Activated effector memory CD4-positive, alpha-beta T cell treated with Interleukin-2 at 50 U/mL for 16 hours (primary cell): ENCODE measurements around the gene NPTXR.
"Not testable (repeated sequence)": the region's sequence is repeated elsewhere in the genome, so short reads cannot be mapped to it uniquely, and the experiment has no call there.

Source experiments
- DNase-seq: peaks from one replicate; pipeline ENCODE4 v3.0.0-alpha.2; 2020

The NPTXR gene

DNA sequence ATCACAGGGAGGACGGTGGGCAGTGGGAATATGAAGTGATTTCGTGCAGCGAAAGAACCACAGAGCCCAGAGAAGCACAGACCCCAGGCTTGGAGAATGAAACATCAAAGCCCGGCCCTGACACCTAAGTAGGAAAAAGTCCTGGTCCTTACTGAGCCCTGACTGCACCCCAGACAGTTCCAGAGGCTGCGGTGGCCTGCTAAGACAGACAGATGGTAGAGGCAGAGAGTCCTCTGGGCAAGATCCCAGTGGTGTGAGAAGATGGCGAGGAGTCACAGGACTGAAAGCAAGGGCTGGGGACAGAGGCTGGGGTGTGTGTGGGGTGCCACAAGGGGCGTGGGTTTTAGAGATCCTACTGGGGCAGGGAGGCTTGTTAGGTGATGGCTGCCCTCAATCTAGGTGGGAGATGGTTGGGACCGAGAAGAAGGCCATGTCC is 24.5 kb upstream of the NPTXR start:
- DNase-seq: no peak

DNA sequence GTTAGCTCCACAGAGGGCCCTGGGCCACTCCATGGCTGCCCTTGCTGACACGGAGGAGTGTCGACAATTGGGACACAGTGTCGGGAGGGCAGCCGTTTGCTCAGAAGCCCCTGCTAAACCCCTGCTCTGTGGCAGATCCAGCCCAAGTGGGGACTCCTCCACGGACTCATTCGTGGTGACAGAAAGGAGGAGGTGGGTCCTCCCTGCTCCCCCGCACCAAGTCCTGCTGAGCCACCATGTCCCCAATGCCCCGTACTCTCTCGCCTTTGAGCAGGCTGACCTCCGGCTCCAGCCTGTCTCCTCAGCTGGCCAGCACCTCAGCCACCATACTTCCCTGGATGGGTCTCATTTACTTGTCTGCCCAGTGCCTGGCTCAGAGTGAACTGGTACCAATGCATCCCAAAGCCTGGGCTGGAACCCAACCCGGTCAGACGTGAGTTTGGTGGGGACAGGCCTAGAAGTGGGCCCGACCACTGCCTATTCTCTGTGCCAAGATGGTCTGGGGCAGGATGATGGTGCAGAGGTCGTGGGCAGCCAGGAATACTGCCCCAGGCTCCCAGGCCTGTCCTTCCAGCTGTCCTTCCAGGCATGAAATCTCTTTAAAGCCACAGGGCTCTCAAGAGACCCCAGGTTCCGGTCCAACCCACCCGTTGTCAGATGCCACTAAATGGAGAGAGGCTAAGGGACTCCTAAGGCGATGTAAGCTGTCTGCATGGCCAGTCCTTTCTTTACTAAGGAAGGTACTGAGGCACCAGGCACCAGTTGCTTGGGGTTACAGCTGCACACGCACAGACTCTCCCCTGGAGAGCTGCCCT is 23.9 kb upstream of the NPTXR start:
- no peak for DNase-seq

DNA sequence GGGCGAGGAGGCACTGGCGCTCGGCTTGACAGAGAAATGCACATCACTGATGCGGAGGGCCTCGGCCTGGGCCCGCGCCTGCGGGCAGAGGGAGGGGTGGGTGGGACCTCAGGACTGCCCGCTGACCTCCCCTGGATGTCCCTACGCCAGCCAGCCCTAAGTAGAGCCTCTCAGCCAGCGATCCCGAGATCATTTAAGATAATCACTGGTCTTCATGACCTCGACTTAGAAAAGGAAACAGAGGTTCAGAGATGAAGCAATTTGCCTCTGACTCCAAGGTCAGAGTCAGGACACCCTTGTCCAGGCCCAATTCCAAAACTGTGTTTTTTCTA is 23.3 kb upstream of the NPTXR start:
- no peak for DNase-seq

DNA sequence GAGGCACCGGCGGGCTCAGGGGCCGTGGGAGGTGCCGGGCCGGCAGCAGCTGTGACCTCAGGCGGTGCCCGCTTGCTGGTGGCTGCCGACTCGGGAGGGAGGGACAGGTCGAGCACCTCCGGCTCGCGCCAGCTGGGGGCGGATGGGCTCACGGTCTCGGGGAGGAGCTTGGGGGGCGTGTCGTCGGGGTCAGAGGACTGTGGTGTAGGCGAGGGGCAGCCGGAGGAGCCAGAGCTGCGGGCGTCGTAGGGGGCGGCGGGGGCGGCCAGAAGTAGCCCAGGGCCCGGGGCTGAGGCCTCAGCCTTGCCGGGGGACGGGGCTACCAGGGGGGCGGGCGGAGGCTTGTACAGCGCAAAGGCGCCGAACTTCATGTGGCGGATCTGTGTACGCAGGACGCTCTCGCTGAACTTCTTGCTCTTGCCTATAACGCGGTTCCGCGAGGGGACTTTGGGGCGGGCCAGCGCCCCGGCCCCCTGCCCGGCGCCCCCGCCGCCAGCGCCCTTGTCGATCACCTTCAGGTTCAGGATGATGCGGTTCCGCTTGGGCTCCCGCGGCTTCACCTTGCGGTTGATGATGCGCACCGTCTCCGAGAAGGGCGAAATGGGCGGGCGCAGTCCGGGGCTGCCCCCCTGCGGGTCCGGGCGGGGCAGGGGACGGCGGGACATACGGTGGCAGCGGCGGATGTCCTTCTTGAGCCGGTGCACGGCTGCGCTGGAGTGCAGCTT is 22.7 kb upstream of the NPTXR start:
- DNase-seq: no peak

DNA sequence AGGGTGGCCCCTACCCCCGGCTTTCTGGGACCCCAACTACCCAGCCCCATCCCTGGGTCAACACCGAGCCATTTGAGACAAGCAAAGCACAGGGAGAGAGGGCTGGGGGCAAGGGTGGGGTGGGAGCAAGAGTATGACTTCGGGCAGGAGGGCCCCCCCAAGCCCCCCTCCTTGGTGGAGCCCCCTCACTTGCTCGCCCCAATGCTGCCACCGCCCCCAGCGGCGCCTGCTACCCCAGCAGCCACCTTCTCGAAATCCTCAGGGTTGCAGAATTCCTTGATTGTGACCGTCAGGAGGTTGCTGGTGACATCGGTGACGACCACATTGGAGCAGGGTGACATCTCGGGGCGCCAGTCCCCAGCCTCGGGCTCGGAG is 22.2 kb upstream of the NPTXR start:
- DNase-seq: no peak

DNA sequence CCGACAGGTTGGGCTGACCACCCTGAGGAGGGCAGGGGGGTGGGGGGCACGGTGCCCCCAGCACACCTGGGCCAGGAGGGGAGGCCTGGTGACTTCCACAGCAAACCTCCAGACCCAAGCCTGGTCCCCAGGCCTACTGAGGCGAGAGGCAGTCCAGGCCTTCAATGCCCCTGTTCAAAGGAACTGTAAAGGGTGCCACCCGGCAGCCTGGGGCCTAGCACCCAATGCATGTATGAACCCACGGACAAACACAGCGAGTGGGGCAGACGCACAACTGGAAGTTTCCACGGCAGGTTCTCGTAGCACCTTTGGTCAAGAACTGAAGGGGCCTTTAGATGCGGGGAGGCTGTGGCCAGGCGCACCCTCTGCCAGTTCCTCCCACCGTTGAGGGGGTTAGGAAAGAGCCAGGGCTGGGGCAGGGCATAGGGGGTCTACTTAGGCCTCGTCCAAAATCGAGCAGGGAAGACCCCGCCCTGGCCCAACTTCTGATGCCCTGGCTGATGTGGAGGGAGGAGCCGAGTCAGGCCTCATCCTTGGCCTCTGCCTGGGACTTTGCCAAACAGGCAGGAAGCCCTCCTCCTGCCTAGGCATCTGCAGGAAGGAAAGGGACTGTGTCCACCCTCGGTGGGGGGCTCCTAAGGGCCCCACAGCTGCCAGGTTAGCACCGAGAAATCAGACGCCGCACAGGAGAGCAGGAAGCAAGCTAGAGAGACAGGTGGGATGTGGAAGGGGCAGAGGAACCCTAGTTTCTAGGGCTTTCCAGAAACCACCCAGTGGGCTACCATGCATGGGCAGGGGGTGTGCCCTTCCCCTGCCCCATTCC is 21.6 kb upstream of the NPTXR start:
- no peak for DNase-seq

DNA sequence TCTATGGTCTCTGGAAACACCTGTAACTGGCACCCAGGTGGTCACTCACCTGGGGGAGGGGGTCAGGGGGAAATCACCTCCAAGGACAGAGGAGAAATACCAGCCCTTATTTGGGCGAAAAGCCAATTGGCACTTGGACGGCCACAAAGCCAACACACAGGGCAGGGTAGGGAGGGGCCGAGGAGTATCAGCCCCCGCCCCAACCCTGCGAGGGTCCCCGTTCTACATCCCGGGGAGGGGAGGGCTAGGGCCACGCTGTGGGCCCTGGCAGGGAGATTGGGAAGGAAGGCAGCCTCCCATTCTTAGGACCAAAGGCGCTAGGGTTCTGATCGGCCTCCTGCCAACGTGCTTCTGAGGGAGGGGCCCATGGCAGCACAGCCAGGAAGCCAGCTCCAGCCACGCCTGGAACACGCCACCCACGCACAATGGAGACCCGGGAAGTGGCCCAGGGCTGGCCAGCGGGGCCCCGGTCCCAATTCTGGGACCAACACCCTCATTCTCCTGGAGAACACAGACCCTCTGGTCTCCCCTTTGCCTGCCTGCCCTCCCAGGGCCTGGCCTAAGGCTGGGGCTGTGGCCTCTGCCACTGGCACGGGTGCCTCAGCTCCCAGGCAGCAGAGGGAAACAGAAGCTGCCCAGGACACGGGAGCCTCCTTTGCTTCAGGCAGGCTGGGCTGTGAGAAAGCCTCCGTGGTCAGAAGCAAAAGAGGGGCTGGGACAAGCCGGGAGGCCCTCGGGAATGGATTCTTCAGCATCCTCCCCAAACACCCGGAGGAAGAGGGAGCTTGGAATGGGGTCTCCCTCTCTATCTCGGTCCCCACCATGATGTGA is 20.7 kb upstream of the NPTXR start:
- DNase-seq: no peak

DNA sequence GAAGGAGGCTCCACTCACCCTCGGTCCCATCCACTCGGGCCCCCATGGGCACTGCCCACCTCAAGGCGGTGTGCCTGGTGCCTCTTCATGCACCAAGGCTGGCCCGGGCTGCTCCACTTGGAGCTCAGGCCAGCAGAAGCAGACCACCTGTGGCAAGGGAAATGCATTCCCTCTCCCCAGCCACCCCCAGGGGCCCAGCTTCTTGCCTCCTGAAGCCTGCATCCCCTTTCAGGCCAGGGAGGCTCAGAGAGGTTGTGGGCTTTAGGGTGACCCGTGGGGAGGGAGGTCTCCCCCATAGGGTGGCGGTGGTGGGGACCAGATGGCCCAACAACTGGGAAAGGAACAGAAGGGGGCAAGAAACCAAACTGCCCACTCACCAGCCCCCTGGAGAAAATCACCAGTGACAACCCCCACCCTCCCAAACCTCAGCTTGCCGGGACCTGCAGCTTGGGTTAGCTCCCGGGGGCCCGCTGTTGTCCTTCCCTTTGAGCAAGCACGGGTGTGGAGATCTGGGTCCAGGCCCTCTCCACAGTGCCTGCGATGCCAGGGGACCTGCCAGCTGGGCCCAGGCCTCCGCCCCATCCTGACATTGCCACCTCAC is 19.8 kb upstream of the NPTXR start:
- DNase-seq: no peak

DNA sequence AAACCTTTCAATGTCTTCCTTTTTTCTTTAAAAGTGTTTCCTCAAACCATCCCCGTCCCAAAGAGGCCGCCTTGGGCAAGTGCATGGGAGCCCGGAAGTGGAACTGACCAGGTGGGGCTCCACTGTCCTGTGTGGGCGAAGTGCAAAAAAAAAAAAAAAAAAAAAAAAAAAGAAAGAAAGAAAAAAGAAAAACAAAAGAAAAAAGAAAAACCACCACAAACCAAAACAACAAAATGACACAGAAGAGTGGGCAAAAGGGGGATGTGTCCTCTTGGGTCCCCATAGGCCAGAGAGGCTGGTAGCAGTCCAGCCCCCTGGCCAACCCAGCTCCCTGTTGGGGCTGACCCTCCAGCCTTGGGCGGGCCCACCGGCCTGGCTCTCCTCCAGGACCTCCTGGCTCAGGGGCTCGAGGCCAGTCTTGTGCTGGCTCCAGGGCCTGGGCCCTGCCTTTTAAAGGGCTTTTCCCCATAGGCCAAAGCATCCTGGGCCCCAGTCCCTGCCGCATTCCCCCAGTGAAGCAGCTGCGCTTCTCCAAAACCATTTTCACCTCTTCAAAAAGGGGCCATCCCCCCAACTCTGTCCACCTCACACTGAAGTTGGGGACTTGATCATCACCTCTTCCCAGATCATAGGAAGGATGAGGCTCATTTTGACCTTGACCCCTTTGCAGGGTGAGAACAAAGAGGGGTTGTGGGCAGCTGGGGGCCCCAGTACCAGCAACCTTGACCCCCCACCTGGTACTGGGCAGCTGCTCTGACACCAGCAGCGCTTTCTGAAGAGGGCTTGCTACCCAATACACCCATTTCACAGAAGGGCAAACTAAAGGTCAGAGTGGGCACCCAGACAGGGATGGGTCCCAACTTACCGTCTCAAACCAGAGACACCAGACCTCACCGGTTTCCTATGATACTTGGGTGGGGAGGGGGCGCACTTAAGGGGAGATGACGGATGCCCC is 18.8 kb upstream of the NPTXR start:
- no peak for DNase-seq

DNA sequence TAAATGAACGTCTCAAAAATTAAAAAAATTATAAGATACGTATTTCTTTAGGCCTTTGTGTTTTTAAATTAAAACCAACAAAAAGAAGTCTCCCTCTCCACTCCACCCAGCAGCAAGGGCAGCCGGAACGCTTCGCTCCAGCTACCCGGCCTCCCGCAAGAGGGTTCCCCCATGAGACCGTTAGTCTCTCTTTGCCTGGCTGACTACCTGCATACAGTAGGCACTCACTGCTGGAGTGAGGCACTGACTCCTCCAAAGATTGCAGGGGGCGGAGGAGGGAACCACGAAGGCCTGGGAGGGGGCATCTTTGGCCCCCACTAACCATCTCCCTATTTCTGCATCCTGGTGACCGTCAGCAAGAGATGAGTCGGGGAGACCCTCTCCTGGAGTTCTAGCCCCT is 18.1 kb upstream of the NPTXR start:
- no peak for DNase-seq

DNA sequence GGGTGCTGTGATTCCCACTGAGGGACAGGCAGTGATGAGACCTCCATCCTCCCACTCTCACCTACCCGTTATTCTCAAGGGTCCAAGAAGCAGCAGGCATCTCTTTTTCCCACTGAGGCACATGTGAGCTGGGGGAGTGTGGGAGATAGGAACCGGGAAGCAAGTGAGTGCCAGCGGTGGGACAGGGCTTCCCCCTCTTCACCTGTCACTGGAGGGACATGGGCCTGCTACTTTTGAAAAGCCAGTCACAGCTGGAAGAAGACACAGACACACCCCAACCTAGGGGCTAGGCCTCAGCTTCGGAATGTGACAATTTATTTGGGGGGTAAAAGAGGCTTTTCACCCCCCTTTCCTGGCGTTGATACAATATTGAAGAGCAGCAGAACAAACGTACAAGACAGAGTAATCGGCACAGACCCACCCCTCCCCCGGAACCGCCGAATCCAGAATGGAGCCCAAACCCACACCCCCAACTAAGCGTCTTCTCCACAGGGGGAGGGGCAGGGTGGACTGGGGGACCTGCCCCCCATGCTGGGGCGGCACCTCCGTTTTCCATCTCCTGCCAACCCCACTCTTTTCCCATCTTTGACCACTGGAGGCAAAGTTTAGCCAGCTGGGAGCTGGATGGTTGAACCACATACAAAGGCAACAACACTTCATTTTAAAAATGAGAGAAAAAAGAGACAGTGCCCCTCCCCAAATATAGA is 17.5 kb upstream of the NPTXR start:
- no peak for DNase-seq

DNA sequence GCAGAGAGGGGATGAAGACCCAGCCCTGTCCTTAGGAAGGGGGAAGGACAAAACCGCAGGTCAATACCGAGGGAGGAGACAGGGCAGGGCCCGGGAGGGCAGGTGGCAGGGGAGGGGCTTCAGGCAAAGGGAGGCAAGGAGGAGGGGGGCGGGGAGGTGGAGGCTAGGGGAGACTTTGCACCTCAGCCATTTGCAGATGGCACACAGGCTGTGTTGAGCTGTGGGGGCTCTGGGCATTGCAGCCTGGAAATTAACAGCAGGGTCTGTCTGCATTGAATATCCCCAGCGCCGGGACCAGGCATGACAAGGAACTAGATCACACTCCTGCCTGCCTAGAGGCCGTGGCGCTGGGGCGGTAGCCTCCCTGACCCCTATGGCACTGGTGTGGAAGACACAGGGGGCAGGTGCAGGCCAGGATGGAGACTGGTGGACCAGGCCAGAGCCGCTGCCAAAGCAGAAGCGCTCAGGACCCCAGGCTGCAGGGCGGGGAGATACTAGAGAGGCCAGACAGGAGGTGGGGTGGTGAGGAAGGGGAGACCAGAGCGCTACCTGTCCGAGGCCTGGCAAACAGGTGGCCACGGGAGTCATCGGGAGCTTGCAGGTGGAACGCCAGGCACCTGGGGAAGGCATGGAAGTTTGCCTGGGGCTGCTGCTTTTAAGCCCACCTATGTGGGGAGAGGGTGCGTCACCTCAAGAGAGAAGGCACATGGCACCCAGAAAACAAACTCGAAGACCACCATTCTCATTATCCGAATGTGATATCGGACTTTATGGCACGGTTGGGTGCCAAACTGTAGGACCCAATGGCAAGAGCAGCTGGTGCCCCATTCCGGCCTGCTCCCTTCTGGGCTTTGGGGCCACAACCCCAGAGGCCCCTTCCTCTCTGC is 16.7 kb upstream of the NPTXR start:
- no peak for DNase-seq

DNA sequence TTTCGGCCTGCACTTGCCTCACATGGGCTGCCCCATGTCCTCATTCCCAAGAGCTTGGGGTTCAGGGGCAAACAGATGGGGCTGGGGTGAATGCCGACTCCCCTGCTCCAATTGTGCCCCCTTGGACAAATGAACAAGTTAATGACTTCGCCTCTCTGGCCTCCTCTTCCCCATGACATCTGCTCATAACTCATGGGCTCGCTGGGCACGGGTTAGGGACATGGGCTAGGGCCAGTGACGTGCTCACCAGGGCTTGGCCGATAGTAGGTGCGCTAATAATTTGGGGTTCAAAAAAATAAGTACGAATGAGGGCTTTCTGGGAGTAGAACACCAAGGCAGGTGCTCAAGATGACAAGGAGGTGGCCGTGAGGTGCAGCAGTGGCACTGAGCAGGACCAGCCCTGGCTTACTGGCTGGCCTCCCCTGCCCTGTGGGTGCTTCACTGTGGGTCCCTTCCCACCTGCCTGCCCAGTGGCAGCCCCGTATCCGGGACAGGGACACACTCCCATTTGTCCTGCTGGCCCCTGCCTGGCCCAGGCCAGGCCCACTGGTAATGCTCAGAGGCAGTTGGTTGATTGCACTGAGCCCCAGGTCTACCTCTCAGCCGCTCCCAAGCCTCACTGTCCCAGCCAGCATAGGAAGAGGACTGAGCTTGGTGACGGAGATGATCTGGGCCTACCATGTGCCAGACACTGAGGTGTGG is 15.9 kb upstream of the NPTXR start:
- DNase-seq: no peak

DNA sequence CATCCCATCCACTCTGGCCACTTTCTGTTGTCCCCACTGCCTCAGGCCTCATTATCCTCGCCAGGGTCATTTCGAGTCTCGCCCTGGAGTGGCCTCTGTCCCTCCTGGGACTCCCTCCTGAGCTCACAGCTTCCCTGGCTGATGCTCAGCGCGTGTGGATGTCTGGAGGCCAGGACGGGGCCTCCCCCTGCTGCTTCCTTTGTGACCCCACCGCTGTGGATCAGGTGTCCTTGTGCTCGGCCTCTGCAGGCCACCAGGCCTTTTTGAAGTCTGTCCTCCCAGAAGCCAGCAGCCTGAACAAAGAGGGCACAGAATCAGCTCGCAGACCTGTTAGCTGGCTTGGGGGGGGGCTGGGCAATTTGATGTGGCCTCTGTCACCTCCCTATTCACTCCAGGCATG is 14.7 kb upstream of the NPTXR start:
- no peak for DNase-seq

DNA sequence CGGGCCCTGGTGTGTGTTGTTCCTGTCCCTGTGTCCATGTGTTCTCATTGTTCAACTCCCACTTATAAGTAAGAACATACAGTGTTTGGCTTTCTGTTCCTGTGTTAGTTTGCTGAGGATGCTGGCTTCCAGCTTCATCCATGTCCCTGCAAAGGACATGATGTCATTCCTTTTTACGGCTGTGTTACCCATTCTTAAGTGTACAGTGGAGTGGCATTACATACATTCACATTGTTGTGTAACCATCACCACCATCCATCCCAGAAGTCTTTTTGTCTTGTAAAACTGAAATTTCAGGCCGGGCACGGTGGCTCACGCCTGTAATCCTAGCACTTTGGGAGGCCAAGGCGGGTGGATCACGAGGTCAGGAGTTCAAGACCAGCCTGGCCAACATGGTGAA is 10.6 kb upstream of the NPTXR start:
- not testable (repeated sequence) for DNase-seq

DNA sequence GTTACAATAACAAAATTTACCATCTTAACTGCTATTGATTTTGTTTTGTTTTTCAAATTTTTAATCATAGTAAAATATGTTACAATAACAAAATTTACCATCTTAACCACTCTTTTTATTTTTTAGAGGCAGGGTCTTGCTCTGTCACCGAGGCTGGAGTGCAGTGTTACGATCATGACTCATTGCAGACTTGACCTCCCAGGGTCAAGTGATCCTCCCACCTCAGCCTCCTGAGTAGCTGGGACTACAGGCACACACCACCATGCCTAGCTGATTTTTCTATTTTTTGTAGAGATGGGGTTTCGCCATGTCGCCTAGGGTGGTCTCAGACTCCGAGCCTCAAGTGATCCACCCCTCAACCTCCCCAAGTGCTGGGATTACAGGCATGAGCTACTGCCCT is 10.1 kb upstream of the NPTXR start:
- not testable (repeated sequence) for DNase-seq

DNA sequence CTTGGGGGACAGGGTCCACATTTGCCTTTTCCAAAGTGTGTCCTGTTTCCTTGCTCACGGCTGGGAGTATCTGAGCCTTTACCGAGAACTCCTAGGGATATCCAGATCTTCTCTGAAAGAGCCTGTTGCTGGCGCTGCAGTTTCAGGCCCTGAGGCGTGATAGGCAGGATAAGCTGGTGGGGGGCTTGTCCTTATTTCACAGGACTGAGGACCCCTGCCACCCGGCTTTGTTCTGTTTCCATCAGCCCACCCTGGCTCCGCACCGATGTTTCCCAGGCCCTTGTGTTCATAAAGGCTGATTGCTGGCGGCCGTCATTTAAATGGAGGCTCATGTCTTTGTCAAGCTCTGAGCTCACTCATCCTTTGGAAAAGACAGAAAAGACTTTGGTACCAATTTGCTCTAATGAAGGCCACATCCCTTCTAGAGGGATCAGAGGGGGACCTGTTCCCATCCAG is 9.4 kb upstream of the NPTXR start:
- no peak for DNase-seq

DNA sequence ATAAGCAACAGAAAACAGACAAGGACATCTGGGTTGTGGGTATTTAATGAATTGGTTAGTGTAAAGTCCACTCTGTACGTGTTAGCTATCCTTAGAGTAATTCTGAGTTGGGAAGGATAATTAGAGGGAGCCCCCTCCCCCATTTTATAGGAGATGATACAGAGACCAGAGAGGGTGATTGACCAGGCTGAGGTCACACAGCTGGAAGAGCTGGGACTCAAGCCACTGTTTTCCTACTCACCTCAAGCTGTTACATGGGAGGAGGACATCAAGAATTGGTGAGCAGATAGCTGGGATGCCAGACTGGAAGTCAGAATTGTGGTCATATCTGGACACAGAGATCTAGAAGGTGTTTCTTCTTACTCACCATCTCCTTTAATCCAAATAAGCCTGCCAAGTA is 8.7 kb upstream of the NPTXR start:
- no peak for DNase-seq
